ENCODE measurements around the gene GRAMD1A. TPM values are rescaled to one million over a fixed set of nuclear protein-coding genes. Genes with fewer than 3 reads are reported as not detected.

GRAMD1A gene
- polyA plus RNA-seq, 1 of the 3 experiments (the other 2 are of a cell fraction), result 81.9 TPM

- TF ChIP-seq, protein P1, sequence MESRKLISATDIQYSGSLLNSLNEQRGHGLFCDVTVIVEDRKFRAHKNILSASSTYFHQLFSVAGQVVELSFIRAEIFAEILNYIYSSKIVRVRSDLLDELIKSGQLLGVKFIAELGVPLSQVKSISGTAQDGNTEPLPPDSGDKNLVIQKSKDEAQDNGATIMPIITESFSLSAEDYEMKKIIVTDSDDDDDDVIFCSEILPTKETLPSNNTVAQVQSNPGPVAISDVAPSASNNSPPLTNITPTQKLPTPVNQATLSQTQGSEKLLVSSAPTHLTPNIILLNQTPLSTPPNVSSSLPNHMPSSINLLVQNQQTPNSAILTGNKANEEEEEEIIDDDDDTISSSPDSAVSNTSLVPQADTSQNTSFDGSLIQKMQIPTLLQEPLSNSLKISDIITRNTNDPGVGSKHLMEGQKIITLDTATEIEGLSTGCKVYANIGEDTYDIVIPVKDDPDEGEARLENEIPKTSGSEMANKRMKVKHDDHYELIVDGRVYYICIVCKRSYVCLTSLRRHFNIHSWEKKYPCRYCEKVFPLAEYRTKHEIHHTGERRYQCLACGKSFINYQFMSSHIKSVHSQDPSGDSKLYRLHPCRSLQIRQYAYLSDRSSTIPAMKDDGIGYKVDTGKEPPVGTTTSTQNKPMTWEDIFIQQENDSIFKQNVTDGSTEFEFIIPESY (IDR thresholded peaks at IDR 0.05; ENCODE audit: borderline replicate concordance, low read depth), result no peak
- TF ChIP-seq PBX3 (IDR thresholded peaks at IDR 0.05) (no peak), MEF2A (IDR thresholded peaks at IDR 0.05; ENCODE audit: borderline replicate concordance, low read depth) (no peak), RCOR1 (IDR thresholded peaks at IDR 0.05; ENCODE audit: low read length) (no peak), EP300 (IDR thresholded peaks at IDR 0.05; ENCODE audit: borderline replicate concordance in 1 of 2, low read depth in 1 of 2, low read length in 1 of 2) (no peak), TCF12 (IDR thresholded peaks at IDR 0.05) (no peak)
- TF ChIP-seq, protein P2, sequence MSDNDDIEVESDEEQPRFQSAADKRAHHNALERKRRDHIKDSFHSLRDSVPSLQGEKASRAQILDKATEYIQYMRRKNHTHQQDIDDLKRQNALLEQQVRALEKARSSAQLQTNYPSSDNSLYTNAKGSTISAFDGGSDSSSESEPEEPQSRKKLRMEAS (IDR thresholded peaks at IDR 0.05; ENCODE audit: low read depth), result no peak
Measured at GRCh38 chr19:34984287-34984686, 15.8 kb upstream of the GRAMD1A start (continued).

GRCh38 chr19:34985249-34986022 is 14.7 kb upstream of the GRAMD1A start:
- Histone ChIP-seq H3F3A (replicated peaks; ENCODE audit: insufficient read depth) (no peaks in the 10 kb centered on the region), H3K9me2 (no peaks in the 10 kb centered on the region), H3K27me3 (ENCODE audit: insufficient read depth) (no peaks in the 10 kb centered on the region; the same call in 1 of the 2 replicates), H3K4me2 (no peak overlapping the region), H3K9ac (no peak overlapping the region), H3K4me1 (ENCODE audit: control insufficient read depth in 1 of 2, insufficient read depth in 2 of 2, low read depth in 1 of 2, low read length in 1 of 2) (peaks cover 0 to 4% of the 10 kb centered on the region in 2 experiments; a peak in 1 of 4 replicates), H3K36me3 (replicated peaks in 1 of 2; ENCODE audit: control insufficient read depth in 1 of 2, insufficient read depth in 2 of 2, low read length in 1 of 2) (no peaks in the 10 kb centered on the region), H4K20me1 (ENCODE audit: insufficient read depth) (no peaks in the 10 kb centered on the region), H3K9me3 (no peaks in the 10 kb centered on the region), H3K4me3 (ENCODE audit: low read depth in 2 of 2, low read length in 1 of 2) (no peak overlapping the region), H3K27ac (ENCODE audit: low read depth in 2 of 2, low read length in 1 of 2) (no peak overlapping the region), H2AFZ (ENCODE audit: low read depth) (no peak overlapping the region), H3K79me2 (ENCODE audit: insufficient read depth) (no peaks in the 10 kb centered on the region)
- TF ChIP-seq ELF1 (IDR thresholded peaks at IDR 0.05) (no peak), FOSL2 (IDR thresholded peaks at IDR 0.05; ENCODE audit: borderline replicate concordance, low read depth) (no peak), CHD2 (IDR thresholded peaks at IDR 0.05; ENCODE audit: low read length, partially characterized antibody) (no peak), SIN3A (IDR thresholded peaks at IDR 0.05; ENCODE audit: borderline replicate concordance, low read depth, low read length) (no peak), TAF1 (IDR thresholded peaks at IDR 0.05; ENCODE audit: borderline replicate concordance, low read depth, low read length) (no peak), CTCF (IDR thresholded peaks at IDR 0.05) (no peak), YY1 (IDR thresholded peaks at IDR 0.05; ENCODE audit: low read depth) (no peak), EP300 (IDR thresholded peaks at IDR 0.05; ENCODE audit: borderline replicate concordance in 1 of 2, low read depth in 1 of 2, low read length in 1 of 2) (no peak), GATA2 (CRISPR knock-in tag; IDR thresholded peaks at IDR 0.05) (no peak), SMC3 (IDR thresholded peaks at IDR 0.05; ENCODE audit: low read depth, low read length) (no peak), NFIC (IDR thresholded peaks at IDR 0.05; ENCODE audit: borderline replicate concordance) (no peak), TEAD4 (IDR thresholded peaks at IDR 0.05; ENCODE audit: borderline replicate concordance, insufficient read depth) (no peak), RFX5 (IDR thresholded peaks at IDR 0.05; ENCODE audit: low read length) (no peak), RCOR1 (IDR thresholded peaks at IDR 0.05; ENCODE audit: low read length) (no peak), MXI1 (IDR thresholded peaks at IDR 0.05; ENCODE audit: low read depth, low read length) (no peak), MEF2A (IDR thresholded peaks at IDR 0.05; ENCODE audit: borderline replicate concordance, low read depth) (no peak)
- TF ChIP-seq, protein P1 (IDR thresholded peaks at IDR 0.05; ENCODE audit: borderline replicate concordance, low read depth), result no peak
- TF ChIP-seq, protein P2 (IDR thresholded peaks at IDR 0.05; ENCODE audit: low read depth), result no peak
- TF ChIP-seq, protein P3, sequence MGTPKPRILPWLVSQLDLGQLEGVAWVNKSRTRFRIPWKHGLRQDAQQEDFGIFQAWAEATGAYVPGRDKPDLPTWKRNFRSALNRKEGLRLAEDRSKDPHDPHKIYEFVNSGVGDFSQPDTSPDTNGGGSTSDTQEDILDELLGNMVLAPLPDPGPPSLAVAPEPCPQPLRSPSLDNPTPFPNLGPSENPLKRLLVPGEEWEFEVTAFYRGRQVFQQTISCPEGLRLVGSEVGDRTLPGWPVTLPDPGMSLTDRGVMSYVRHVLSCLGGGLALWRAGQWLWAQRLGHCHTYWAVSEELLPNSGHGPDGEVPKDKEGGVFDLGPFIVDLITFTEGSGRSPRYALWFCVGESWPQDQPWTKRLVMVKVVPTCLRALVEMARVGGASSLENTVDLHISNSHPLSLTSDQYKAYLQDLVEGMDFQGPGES (IDR thresholded peaks at IDR 0.05; ENCODE audit: low read depth, low read length), result no peak
- no peak for DNase-seq
- WGBS (ENCODE audit: low lambda C conversion rate), result 29% methylated on average over 7 of the region's 7 CpGs
- POLR2A ChIA-PET, result no interaction called here
- CTCF ChIA-PET, result interaction anchor here (0.5 to 1.8 kb wide), 8 partner anchors 12 to 158 kb away, joined by 3 to 7 read pairs (median 3); partner anchors contain the start of genes FXYD7 and GRAMD1A

Measured in SK-N-SH (cell line).